Hepatocyte (in vitro differentiated cells): Measurements from ENCODE around the gene TAS2R20. TPM values are rescaled to one million over a fixed set of nuclear protein-coding genes. Genes with fewer than 3 reads are reported as not detected.

Experiments
- DNase-seq: peaks from one replicate; pipeline ENCODE4 v3.0.0-alpha.2; 2016; ENCODE audit warnings: low spot score
- H2AFZ ChIP-seq: fragments of 200-600 bp; sonication (generic); 2 replicates; pipeline ENCODE4 v1.6.0; 2016; ENCODE audit warnings: antibody characterized with exemption, mild to moderate bottlenecking
- H3K27ac ChIP-seq: fragments of 200-600 bp; sonication (generic); 2 replicates; pipeline ENCODE4 v1.5.1; 2016; ENCODE audit warnings: mild to moderate bottlenecking
- H3K27me3 ChIP-seq: fragments of 200-600 bp; sonication (generic); 2 replicates; pipeline ENCODE4 v1.6.1; 2016
- H3K36me3 ChIP-seq: fragments of 200-600 bp; sonication (generic); replicated peaks from 2 replicates; pipeline ENCODE4 v1.5.1; 2016; ENCODE audit warnings: low read depth; ENCODE audit not compliant: insufficient read depth
- H3K4me1 ChIP-seq: fragments of 200-600 bp; sonication (generic); 2 replicates; pipeline ENCODE4 v1.5.1; 2016; ENCODE audit warnings: mild to moderate bottlenecking, moderate library complexity; ENCODE audit not compliant: insufficient read depth
- H3K4me2 ChIP-seq: fragments of 200-600 bp; sonication (generic); 2 replicates; pipeline ENCODE4 v1.6.0; 2016
- H3K4me3 ChIP-seq: fragments of 200-600 bp; sonication (generic); 2 replicates; pipeline ENCODE4 v1.5.1; 2016; ENCODE audit warnings: mild to moderate bottlenecking
- H3K79me2 ChIP-seq: fragments of 200-600 bp; sonication (generic); 2 replicates; pipeline ENCODE4 v1.6.0; 2017; ENCODE audit warnings: mild to moderate bottlenecking
- H3K9me2 ChIP-seq: fragments of 200-600 bp; sonication (generic); replicated peaks from 2 replicates; pipeline ENCODE4 v1.6.0; 2017; ENCODE audit warnings: mild to moderate bottlenecking; ENCODE audit not compliant: insufficient read depth
- H3K9me3 ChIP-seq: fragments of 200-600 bp; sonication (generic); 2 replicates; pipeline ENCODE4 v1.5.1; 2016; ENCODE audit warnings: low read depth, mild to moderate bottlenecking
- H4K20me1 ChIP-seq: fragments of 200-600 bp; sonication (generic); 2 replicates; pipeline ENCODE4 v1.6.0; 2016; ENCODE audit warnings: mild to moderate bottlenecking; ENCODE audit not compliant: insufficient read depth, poor library complexity, severe bottlenecking
- EZH2 ChIP-seq: fragments of 200-600 bp; sonication (generic); IDR thresholded peaks from 2 replicates; pipeline ENCODE4 v1.6.1; 2016; ENCODE audit warnings: antibody characterized with exemption, mild to moderate bottlenecking, borderline replicate concordance
- EZH2phosphoT487 ChIP-seq: fragments of 200-600 bp; sonication (generic); IDR thresholded peaks from one replicate; pipeline ENCODE4 v1.6.1; 2018; ENCODE audit warnings: antibody characterized with exemption, mild to moderate bottlenecking, low read depth, moderate library complexity; ENCODE audit not compliant: unreplicated experiment, severe bottlenecking
- WGBS: methylation state at CpG from one replicate; pipeline ENCODE4 v1.1.6; 2016; ENCODE audit warnings: low lambda C conversion rate; ENCODE audit errors: missing lambda C conversion rate; 5-methylcytosine and 5-hydroxymethylcytosine counted together
- polyA plus RNA-seq: library from polyadenylated mRNA; unstranded; fragments of >200 nt; fragmentation: Nextera tagmentation; extraction: Ambion mirVana; gene quantifications from 2 replicates; pipeline ENCODE4 v1.2.1, GENCODE V29; 2016
- total RNA-seq: library from RNA; depleted of rRNA; stranded (reverse); fragments of >200 nt; gene quantifications from 2 replicates; pipeline ENCODE4 v1.2.3, GENCODE V29; 2014
- TF ChIP-seq, protein P1 (sequence below): fragments of 200-600 bp; sonication (generic); IDR thresholded peaks from 2 replicates; pipeline ENCODE4 v1.5.1; 2016; ENCODE audit warnings: antibody characterized with exemption, mild to moderate bottlenecking; ENCODE audit not compliant: poor library complexity

Gene TAS2R20
- total and polyA plus RNA-seq, 2 experiments from 2014 or later: 0.41 to 6.3 TPM

DNA sequence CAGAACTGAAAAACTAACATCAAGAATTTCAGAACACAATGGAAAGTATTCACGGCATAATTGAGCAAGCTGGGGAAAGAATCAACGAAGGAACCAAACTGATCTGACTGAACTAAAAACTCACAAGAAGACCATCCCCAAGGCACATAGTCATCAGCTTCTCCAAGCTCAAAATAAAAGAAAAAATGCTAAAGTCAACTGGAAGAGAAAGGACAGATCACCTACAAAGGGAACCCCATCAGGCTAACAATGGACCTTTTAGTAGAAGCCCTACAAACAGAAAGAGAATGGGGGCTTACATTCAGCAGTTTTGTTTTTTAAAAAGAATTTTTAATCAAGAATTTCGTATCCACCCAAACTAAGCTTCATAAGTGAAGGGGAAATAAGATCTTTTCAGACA, 23.1 kb downstream of the TAS2R20 start:
- no peak for DNase-seq
- peaks cover 21% of the 10 kb centered on the region for H3K79me2 ChIP-seq
- H4K20me1 ChIP-seq: no peaks in the 10 kb centered on the region
- no peak overlapping the region for H3K4me2 ChIP-seq
- no peaks in the 10 kb centered on the region for H3K9me3 ChIP-seq
- H3K36me3 ChIP-seq: no peaks in the 10 kb centered on the region
- H3K4me3 ChIP-seq: no peak overlapping the region
- no peak overlapping the region for H2AFZ ChIP-seq
- no peak for TF ChIP-seq EZH2phosphoT487
- H3K9me2 ChIP-seq: no peaks in the 10 kb centered on the region
- H3K4me1 ChIP-seq: no peaks in the 10 kb centered on the region
- 83% methylated on average over 3 of the region's 3 CpGs for WGBS
- no peak overlapping the region for H3K27ac ChIP-seq
- no peaks in the 10 kb centered on the region for H3K27me3 ChIP-seq

DNA sequence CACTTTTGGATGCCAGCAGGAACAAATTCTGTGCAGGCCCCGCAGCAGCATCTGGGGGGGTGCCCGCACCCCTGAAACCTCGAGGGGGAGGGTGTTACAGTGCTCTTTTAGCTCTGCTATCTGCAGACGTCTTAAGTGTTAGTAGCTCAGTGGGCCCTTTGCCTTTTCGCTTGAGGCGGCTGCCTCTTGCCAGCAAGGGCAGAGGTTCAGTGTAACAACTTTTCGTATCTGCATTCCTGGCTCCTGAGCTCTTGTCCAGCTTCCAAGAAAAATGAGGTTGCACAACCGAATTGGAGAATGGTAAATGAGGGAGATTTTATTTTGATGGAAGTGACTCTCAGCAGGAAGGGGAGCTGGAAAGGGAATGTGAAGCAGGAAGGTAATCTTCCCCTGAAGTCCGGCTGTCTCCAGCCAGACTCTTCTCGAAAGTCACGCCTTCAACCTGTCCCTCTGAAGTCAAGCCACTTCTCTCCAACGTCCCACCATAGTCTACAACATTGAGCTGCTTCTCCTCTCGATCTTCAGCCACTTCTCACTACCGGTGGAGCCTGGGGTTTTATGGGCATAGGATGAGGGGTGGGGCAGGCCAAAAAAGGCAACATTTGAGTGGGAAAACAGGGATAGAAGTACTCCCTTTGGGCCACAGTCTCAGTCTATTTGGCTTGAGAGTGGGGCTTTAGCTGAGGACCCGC, 29.2 kb downstream of the TAS2R20 start:
- no peak overlapping the region for H2AFZ ChIP-seq
- WGBS: 92% methylated on average over 15 of the region's 15 CpGs
- no peak for DNase-seq
- H3K27ac ChIP-seq: no peak overlapping the region
- H3K4me2 ChIP-seq: no peak overlapping the region
- TF ChIP-seq, protein P1, sequence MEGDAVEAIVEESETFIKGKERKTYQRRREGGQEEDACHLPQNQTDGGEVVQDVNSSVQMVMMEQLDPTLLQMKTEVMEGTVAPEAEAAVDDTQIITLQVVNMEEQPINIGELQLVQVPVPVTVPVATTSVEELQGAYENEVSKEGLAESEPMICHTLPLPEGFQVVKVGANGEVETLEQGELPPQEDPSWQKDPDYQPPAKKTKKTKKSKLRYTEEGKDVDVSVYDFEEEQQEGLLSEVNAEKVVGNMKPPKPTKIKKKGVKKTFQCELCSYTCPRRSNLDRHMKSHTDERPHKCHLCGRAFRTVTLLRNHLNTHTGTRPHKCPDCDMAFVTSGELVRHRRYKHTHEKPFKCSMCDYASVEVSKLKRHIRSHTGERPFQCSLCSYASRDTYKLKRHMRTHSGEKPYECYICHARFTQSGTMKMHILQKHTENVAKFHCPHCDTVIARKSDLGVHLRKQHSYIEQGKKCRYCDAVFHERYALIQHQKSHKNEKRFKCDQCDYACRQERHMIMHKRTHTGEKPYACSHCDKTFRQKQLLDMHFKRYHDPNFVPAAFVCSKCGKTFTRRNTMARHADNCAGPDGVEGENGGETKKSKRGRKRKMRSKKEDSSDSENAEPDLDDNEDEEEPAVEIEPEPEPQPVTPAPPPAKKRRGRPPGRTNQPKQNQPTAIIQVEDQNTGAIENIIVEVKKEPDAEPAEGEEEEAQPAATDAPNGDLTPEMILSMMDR: no peak
- no peak for TF ChIP-seq EZH2
- no peak for TF ChIP-seq EZH2phosphoT487
- H3K27me3 ChIP-seq: no peaks in the 10 kb centered on the region
- H3K4me1 ChIP-seq: no peaks in the 10 kb centered on the region
- H4K20me1 ChIP-seq: no peaks in the 10 kb centered on the region
- H3K36me3 ChIP-seq: no peaks in the 10 kb centered on the region
- no peak overlapping the region for H3K4me3 ChIP-seq
- H3K9me3 ChIP-seq: no peaks in the 10 kb centered on the region
- no peaks in the 10 kb centered on the region for H3K79me2 ChIP-seq
- H3K9me2 ChIP-seq: no peaks in the 10 kb centered on the region

DNA sequence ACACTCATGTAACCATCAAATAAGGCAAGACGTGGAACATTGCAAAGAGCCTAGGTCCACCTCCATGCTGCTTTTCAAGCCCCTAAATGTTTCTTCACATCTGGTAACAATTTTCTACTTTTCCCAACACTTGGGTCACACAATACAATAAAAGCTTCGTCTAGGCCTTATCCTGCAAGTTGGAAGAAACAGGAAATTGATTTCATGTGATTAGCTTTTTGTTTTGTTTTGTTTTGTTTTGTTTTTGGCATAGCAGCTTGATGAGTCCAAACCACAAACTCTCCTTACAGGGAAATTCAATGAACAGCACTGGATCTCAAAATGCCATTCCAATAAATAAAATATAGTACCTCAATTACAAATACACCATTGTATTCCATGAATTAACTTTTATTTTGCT, 30.7 kb downstream of the TAS2R20 start:
- Histone ChIP-seq H2AFZ (no peak overlapping the region), H4K20me1 (no peaks in the 10 kb centered on the region), H3K4me3 (no peak overlapping the region), H3K27ac (no peak overlapping the region), H3K36me3 (no peaks in the 10 kb centered on the region), H3K9me2 (no peaks in the 10 kb centered on the region), H3K4me1 (no peaks in the 10 kb centered on the region), H3K9me3 (no peaks in the 10 kb centered on the region), H3K4me2 (no peak overlapping the region), H3K27me3 (no peaks in the 10 kb centered on the region), H3K79me2 (no peaks in the 10 kb centered on the region)
- DNase-seq: no peak
- TF ChIP-seq EZH2: no peak
- peak; percentile 29 for TF ChIP-seq EZH2phosphoT487
- 57% methylated on average over 2 of the region's 2 CpGs for WGBS

DNA sequence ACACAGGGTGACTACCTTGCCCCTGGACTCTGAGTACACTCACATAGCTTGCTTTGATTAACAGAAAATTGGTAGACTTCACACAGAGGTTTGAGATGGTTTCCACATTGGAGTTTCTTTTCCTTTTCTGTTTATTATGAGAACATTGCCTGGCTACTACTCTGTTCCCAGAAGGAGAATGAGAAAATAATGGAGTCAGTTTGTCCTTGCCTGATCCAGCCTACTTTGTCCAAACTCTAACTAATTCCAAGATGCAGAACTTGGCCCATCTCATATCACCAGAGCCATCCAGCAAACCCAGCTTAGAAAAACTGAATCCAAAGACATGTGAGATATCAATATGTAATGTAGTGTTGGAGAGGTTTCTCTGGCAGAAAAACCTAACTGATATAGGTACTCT, 31.8 kb downstream of the TAS2R20 start:
- Histone ChIP-seq H3K9me2 (no peaks in the 10 kb centered on the region), H3K27me3 (no peaks in the 10 kb centered on the region), H2AFZ (no peak overlapping the region), H3K4me3 (no peak overlapping the region), H3K9me3 (no peaks in the 10 kb centered on the region), H3K4me2 (no peak overlapping the region), H3K4me1 (no peaks in the 10 kb centered on the region), H3K36me3 (no peaks in the 10 kb centered on the region), H3K79me2 (no peaks in the 10 kb centered on the region), H4K20me1 (no peaks in the 10 kb centered on the region), H3K27ac (no peak overlapping the region)
- TF ChIP-seq EZH2phosphoT487 (no peak), EZH2 (no peak)
- TF ChIP-seq, protein P1: no peak
- DNase-seq: no peak
